Osteocyte (in vitro differentiated cells): ENCODE measurements around the gene PKP1. TPM values are rescaled to one million over a fixed set of nuclear protein-coding genes. Genes with fewer than 3 reads are reported as not detected.
"Not testable (repeated sequence)": the region's sequence is repeated elsewhere in the genome, so short reads cannot be mapped to it uniquely, and the experiment has no call there.

ENCODE experiments used
- DNase-seq: peaks from one replicate; pipeline ENCODE4 v3.0.0; 2021; ENCODE audit warnings: mixed read lengths; ENCODE audit not compliant: unreplicated experiment; ENCODE audit errors: extremely low spot score
- H3K27ac Mint-ChIP-seq: one replicate; pipeline ENCODE4 v1.8.0; 2021; ENCODE audit warnings: mild to moderate bottlenecking, mixed read lengths; ENCODE audit not compliant: unreplicated experiment
- H3K27me3 Mint-ChIP-seq: one replicate; pipeline ENCODE4 v1.8.0; 2021; ENCODE audit warnings: mixed read lengths; ENCODE audit not compliant: unreplicated experiment
- H3K36me3 Mint-ChIP-seq: one replicate; pipeline ENCODE4 v1.8.0; 2021; ENCODE audit warnings: mixed read lengths; ENCODE audit not compliant: unreplicated experiment
- H3K4me1 Mint-ChIP-seq: one replicate; pipeline ENCODE4 v1.8.0; 2021; ENCODE audit warnings: mixed read lengths; ENCODE audit not compliant: unreplicated experiment
- H3K4me3 Mint-ChIP-seq: one replicate; pipeline ENCODE4 v1.8.0; 2021; ENCODE audit warnings: mild to moderate bottlenecking, moderate library complexity, mixed read lengths; ENCODE audit not compliant: unreplicated experiment
- H3K9me3 Mint-ChIP-seq: one replicate; pipeline ENCODE4 v1.8.0; 2021; ENCODE audit warnings: mixed read lengths; ENCODE audit not compliant: unreplicated experiment
- CTCF ChIP-seq: fragments of 200-600 bp; sonication (generic); IDR thresholded peaks from 2 replicates; pipeline ENCODE4 v1.5.0; 2021; ENCODE audit warnings: antibody characterized with exemption, mild to moderate bottlenecking, moderate library complexity
- total RNA-seq: library from RNA; stranded (reverse); gene quantifications from 2 replicates; pipeline ENCODE4 v1.2.1, GENCODE V29; 2021

Gene PKP1
- total RNA-seq, 1 donor from 2014 or later, result not detected

GRCh38 chr1:201253411-201253810 is 29.9 kb upstream of the PKP1 start:
- H3K36me3 Mint-ChIP-seq, result no peaks in the 10 kb centered on the region
- no peaks in the 10 kb centered on the region for H3K9me3 Mint-ChIP-seq
- peaks cover 6% of the 10 kb centered on the region for H3K27me3 Mint-ChIP-seq
- H3K4me3 Mint-ChIP-seq, result no peak overlapping the region
- no peak for TF ChIP-seq CTCF
- peaks cover 3% of the 10 kb centered on the region for H3K4me1 Mint-ChIP-seq
- DNase-seq, result peak; percentile 77
- no peak overlapping the region for H3K27ac Mint-ChIP-seq

GRCh38 chr1:201253906-201254624 is 29.2 kb upstream of the PKP1 start:
- DNase-seq, result peak; percentile 72
- no peak overlapping the region for H3K27ac Mint-ChIP-seq
- peaks cover 4% of the 10 kb centered on the region for H3K27me3 Mint-ChIP-seq
- H3K36me3 Mint-ChIP-seq, result no peaks in the 10 kb centered on the region
- H3K4me3 Mint-ChIP-seq, result no peak overlapping the region
- peaks cover 3% of the 10 kb centered on the region for H3K4me1 Mint-ChIP-seq
- TF ChIP-seq CTCF, result no peak
- no peaks in the 10 kb centered on the region for H3K9me3 Mint-ChIP-seq

GRCh38 chr1:201254625-201255478 is 28.5 kb upstream of the PKP1 start:
- Mint-ChIP-seq H3K27ac (no peak overlapping the region), H3K9me3 (no peaks in the 10 kb centered on the region), H3K4me1 (peaks cover 3% of the 10 kb centered on the region), H3K36me3 (no peaks in the 10 kb centered on the region), H3K4me3 (no peak overlapping the region), H3K27me3 (no peaks in the 10 kb centered on the region)
- peak; percentile 93 for DNase-seq
- peak; percentile 98 for TF ChIP-seq CTCF

DNA sequence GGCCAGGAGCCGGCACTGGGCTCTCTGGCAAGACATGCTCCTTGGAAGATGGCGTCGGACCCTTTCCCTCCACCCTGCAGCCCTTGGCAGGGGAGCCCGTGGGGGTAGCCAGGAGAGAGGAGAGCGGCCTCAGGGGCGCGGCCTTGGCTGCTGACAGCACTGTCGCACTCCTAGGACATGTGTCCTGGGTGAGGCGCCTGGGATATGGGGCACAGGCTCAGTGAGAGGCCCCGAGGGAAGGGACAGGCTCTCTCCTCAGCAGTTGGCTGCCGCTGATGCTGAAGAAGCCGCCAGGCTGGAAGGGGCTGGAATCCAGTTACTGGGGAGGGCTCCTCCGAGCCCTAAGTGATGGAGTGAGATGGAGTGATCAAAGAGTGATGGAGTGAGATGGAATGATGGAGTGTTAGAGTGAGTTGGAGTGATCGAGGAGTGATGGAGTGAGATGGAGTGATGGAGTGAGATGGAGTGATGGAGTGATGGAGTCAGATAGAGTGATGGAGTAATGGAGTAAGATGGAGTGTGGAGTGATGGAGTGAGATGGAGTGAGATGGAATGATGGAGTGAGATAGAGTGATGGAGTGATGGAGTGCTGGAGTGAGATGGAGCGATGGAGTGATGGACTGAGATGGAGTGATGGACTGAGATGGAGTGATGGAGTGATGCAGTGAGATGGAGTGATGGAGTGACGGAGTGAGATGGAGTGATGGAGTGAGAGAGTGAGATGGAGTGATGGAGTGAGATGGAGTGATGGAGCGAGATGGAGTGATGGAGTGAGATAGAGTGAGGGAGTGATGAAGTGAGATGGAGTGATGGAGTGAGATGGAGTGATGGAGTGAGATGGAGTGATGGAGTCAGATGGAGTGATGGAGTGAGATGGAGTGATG is 27.6 kb upstream of the PKP1 start:
- peak; percentile 75 for DNase-seq
- no peak overlapping the region for H3K27ac Mint-ChIP-seq
- no peak for TF ChIP-seq CTCF
- H3K4me3 Mint-ChIP-seq, result no peak overlapping the region
- H3K36me3 Mint-ChIP-seq, result no peaks in the 10 kb centered on the region
- peaks cover 8% of the 10 kb centered on the region for H3K4me1 Mint-ChIP-seq
- no peaks in the 10 kb centered on the region for H3K9me3 Mint-ChIP-seq
- no peaks in the 10 kb centered on the region for H3K27me3 Mint-ChIP-seq

DNA sequence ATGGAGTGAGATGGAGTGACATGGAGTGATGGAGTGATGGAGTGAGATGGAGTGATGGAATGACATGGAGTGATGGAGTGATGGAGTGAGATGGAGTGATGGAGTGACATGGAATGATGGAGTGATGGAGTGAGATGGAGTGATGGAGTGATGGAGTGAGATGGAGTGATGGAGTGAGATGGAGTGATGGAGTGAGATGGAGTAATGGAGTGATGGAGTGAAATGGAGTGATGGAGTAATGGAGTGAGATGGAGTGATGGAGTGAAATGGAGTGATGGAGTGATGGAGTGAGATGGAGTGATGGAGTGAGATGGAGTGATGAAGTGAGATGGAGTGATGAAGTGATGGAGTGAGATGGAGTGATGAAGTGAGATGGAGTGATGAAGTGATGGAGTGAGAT is 25.2 kb upstream of the PKP1 start:
- H3K4me3 Mint-ChIP-seq, H3K36me3 Mint-ChIP-seq, H3K27ac Mint-ChIP-seq, H3K4me1 Mint-ChIP-seq, H3K27me3 Mint-ChIP-seq, DNase-seq, H3K9me3 Mint-ChIP-seq: not testable (repeated sequence)
